HepG2 (cell line): Measurements from ENCODE around the gene BAZ1B. TPM values are rescaled to one million over a fixed set of nuclear protein-coding genes. Genes with fewer than 3 reads are reported as not detected.
A peak's percentile ranks its signal among the peaks of the same experiment; 100 is the strongest.

Source experiments
- ETV6 ChIP-seq: sonication (generic); formaldehyde crosslinking; conservative IDR thresholded peaks from 2 replicates; pipeline ENCODE4 v1.4.0; 2020; ENCODE audit warnings: missing genetic modification reagents
- KDM6A ChIP-seq: IDR thresholded peaks from 2 replicates; pipeline ENCODE4 v1.6.1; 2016; ENCODE audit warnings: low read depth
- NCOR1 ChIP-seq: fragments of 200-600 bp; sonication (generic); IDR thresholded peaks from 2 replicates; pipeline ENCODE4 v1.7.0; 2017; ENCODE audit warnings: antibody characterized with exemption, low read length, borderline replicate concordance
- PHF21A ChIP-seq: sonication (generic); formaldehyde crosslinking; IDR thresholded peaks from 2 replicates; pipeline ENCODE4 v1.5.0; 2020; ENCODE audit warnings: mild to moderate bottlenecking, missing genetic modification reagents
- SRSF1 ChIP-seq: fragments of 200-400 bp; formaldehyde crosslinking; optimal IDR thresholded peaks from 2 replicates; pipeline ENCODE3; 2017; ENCODE audit warnings: mild to moderate bottlenecking, low read depth, low read length, moderate library complexity
- SYNCRIP ChIP-seq: fragments of 200-400 bp; formaldehyde crosslinking; IDR thresholded peaks from 2 replicates; pipeline ENCODE4 v1.6.1; 2018; ENCODE audit warnings: mild to moderate bottlenecking, low read depth, low read length; ENCODE audit not compliant: insufficient read depth
- TGIF2 ChIP-seq: IDR thresholded peaks from 2 replicates; pipeline ENCODE4 v1.6.1; 2016; ENCODE audit warnings: control low read depth, missing compliant biosample characterization
- ZBTB7A ChIP-seq: sonication (generic); formaldehyde crosslinking; IDR thresholded peaks from 2 replicates; pipeline ENCODE4 v1.8.0; 2022; ENCODE audit warnings: mild to moderate bottlenecking, missing genetic modification reagents
- ZFY ChIP-seq: sonication (generic); formaldehyde crosslinking; IDR thresholded peaks from 2 replicates; pipeline ENCODE4 v1.4.0; 2020; ENCODE audit warnings: missing genetic modification reagents
- ZNF230 ChIP-seq: sonication (generic); formaldehyde crosslinking; IDR thresholded peaks from 2 replicates; pipeline ENCODE4 v1.4.0; 2020; ENCODE audit warnings: mild to moderate bottlenecking, missing genetic modification reagents
- ZNF446 ChIP-seq: sonication (generic); formaldehyde crosslinking; IDR thresholded peaks from 2 replicates; pipeline ENCODE4 v1.5.0; 2020; ENCODE audit warnings: mild to moderate bottlenecking, missing genetic modification reagents
- ZNF775 ChIP-seq: sonication (generic); formaldehyde crosslinking; IDR thresholded peaks from 2 replicates; pipeline ENCODE4 v1.4.0; 2020; ENCODE audit warnings: missing genetic modification reagents, mild to moderate bottlenecking, moderate library complexity, borderline replicate concordance
- polyA plus RNA-seq, 8 experiments: library from polyadenylated mRNA; depleted of rRNA in 3 of 8; stranded (reverse) in 7 of 8; unstranded in 1 of 8; fragments of >200 nt; fragmentation: Illumina TruSeq in 4 of 8; extraction: Trizol in 4 of 8; gene quantifications; 2 replicates each; pipeline versions ENCODE4 v1.2.1 to v1.2.3, GENCODE V29; 2011 to 2016; ENCODE audit warnings: low read depth in 4 of 8, missing spikeins in 1 of 8, mixed read lengths in 1 of 8; ENCODE audit not compliant: insufficient read depth in 1 of 8
- total RNA-seq, 5 experiments: library from RNA; depleted of rRNA; stranded (reverse); fragments of >200 nt; fragmentation: Illumina TruSeq; extraction: Trizol; gene quantifications; 2 replicates each; pipeline ENCODE4 v1.2.3, GENCODE V29; 2016; ENCODE audit warnings: low read depth in 1 of 5
- TF ChIP-seq, protein P1 (sequence below): sonication (generic); formaldehyde crosslinking; IDR thresholded peaks from 2 replicates; pipeline ENCODE4 v1.8.1; 2023; ENCODE audit warnings: mild to moderate bottlenecking, missing genetic modification reagents
- TF ChIP-seq, protein P2 (sequence below): sonication (generic); formaldehyde crosslinking; IDR thresholded peaks from 2 replicates; pipeline ENCODE4 v1.5.0; 2020; ENCODE audit warnings: missing genetic modification reagents
- TF ChIP-seq, protein P3 (sequence below): sonication (generic); formaldehyde crosslinking; IDR thresholded peaks from 2 replicates; pipeline ENCODE4 v1.4.0; 2020; ENCODE audit warnings: missing genetic modification reagents
- TF ChIP-seq, protein P4 (sequence below): sonication (generic); formaldehyde crosslinking; IDR thresholded peaks from 2 replicates; pipeline ENCODE4 v1.4.0; 2020; ENCODE audit warnings: mild to moderate bottlenecking, missing genetic modification reagents
- TF ChIP-seq, protein P5 (sequence below): sonication (generic); formaldehyde crosslinking; IDR thresholded peaks from 2 replicates; pipeline ENCODE4 v1.5.1; 2020; ENCODE audit warnings: mild to moderate bottlenecking, missing genetic modification reagents, borderline replicate concordance

The BAZ1B gene
- total and polyA plus RNA-seq, 2 of the 13 experiments (the other 11 are each of a cell fraction or from before 2014, with no cell fraction given), result 18.6 to 69.4 TPM

DNA sequence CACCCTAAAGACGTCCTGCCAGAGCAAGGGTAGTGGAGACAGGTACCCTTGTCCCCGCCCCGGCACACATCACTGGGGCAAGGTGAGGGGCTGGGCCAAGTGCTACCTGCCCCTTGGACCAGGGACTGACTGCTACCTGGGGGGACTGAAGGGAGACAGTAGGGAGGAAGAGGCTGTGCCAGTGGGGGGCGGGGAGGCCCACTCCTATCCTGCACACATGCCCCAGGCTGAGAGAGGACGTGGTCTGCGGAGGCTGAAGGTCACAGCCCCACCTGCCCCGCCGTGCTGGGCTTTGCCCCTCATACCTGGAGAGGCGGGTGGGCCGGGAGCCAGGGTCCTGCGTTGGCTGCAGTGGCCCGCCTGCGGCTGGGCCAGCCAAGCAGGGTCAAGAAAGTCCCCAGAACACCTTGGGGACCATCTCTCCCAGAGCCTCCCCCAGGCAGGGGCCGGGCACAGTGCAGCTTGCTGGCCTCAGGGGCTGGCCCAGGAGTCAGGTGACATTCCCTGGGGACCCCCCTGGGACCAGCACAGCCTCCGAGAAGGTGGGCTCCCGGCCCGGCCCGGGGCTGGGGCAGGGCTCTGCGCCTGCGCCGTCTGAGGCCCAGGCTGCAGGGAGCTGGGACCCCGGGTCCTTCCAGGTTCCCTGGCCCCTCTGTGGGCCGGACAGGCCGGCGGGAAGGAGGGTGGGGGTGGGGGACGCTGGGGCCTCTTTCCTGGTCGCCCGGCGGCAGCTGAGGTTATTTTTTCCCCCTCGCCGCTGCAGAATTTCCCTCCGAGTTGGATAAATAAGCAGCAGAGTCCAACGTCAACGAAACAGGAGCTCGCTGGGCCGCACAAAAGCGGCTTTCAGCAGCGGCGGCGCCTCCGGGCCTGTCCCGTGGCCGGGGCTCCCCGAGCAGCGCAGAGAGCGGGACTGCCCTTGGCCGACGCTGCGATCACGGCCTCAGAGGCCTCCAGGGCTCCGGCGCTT, 98.3 kb downstream of the BAZ1B start (continued):
- TF ChIP-seq, protein P1, sequence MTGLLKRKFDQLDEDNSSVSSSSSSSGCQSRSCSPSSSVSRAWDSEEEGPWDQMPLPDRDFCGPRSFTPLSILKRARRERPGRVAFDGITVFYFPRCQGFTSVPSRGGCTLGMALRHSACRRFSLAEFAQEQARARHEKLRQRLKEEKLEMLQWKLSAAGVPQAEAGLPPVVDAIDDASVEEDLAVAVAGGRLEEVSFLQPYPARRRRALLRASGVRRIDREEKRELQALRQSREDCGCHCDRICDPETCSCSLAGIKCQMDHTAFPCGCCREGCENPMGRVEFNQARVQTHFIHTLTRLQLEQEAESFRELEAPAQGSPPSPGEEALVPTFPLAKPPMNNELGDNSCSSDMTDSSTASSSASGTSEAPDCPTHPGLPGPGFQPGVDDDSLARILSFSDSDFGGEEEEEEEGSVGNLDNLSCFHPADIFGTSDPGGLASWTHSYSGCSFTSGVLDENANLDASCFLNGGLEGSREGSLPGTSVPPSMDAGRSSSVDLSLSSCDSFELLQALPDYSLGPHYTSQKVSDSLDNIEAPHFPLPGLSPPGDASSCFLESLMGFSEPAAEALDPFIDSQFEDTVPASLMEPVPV (CRISPR knock-in tag), result no peak
- TF ChIP-seq ZNF446 (CRISPR knock-in tag) (no peak), KDM6A (CRISPR knock-in tag) (no peak), SRSF1 (no peak), SYNCRIP (no peak), NCOR1 (no peak), PHF21A (CRISPR knock-in tag) (peak; percentile 83; the same call in 1 of the 2 replicates), TGIF2 (CRISPR knock-in tag) (no peak), ZBTB7A (CRISPR knock-in tag) (peak; percentile 53; the same call in 1 of the 2 replicates), ZNF230 (no peak), ZFY (CRISPR knock-in tag) (peak; percentile 87), ETV6 (CRISPR knock-in tag) (no peak), ZNF775 (CRISPR knock-in tag) (no peak)
- TF ChIP-seq, protein P2, sequence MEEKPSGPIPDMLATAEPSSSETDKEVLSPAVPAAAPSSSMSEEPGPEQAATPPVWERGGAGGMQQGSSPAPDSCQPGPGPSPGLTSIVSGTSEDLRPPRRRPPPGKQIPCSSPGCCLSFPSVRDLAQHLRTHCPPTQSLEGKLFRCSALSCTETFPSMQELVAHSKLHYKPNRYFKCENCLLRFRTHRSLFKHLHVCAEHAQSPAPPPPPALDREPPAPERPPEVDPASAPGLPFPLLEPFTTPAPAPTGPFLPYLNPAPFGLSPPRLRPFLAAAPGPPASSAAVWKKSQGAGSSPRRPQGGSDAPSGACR (CRISPR knock-in tag), result no peak
- TF ChIP-seq, protein P3, sequence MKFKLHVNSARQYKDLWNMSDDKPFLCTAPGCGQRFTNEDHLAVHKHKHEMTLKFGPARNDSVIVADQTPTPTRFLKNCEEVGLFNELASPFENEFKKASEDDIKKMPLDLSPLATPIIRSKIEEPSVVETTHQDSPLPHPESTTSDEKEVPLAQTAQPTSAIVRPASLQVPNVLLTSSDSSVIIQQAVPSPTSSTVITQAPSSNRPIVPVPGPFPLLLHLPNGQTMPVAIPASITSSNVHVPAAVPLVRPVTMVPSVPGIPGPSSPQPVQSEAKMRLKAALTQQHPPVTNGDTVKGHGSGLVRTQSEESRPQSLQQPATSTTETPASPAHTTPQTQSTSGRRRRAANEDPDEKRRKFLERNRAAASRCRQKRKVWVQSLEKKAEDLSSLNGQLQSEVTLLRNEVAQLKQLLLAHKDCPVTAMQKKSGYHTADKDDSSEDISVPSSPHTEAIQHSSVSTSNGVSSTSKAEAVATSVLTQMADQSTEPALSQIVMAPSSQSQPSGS (CRISPR knock-in tag), result no peak
- TF ChIP-seq, protein P4, sequence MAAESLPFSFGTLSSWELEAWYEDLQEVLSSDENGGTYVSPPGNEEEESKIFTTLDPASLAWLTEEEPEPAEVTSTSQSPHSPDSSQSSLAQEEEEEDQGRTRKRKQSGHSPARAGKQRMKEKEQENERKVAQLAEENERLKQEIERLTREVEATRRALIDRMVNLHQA (CRISPR knock-in tag), result no peak
- TF ChIP-seq, protein P5, sequence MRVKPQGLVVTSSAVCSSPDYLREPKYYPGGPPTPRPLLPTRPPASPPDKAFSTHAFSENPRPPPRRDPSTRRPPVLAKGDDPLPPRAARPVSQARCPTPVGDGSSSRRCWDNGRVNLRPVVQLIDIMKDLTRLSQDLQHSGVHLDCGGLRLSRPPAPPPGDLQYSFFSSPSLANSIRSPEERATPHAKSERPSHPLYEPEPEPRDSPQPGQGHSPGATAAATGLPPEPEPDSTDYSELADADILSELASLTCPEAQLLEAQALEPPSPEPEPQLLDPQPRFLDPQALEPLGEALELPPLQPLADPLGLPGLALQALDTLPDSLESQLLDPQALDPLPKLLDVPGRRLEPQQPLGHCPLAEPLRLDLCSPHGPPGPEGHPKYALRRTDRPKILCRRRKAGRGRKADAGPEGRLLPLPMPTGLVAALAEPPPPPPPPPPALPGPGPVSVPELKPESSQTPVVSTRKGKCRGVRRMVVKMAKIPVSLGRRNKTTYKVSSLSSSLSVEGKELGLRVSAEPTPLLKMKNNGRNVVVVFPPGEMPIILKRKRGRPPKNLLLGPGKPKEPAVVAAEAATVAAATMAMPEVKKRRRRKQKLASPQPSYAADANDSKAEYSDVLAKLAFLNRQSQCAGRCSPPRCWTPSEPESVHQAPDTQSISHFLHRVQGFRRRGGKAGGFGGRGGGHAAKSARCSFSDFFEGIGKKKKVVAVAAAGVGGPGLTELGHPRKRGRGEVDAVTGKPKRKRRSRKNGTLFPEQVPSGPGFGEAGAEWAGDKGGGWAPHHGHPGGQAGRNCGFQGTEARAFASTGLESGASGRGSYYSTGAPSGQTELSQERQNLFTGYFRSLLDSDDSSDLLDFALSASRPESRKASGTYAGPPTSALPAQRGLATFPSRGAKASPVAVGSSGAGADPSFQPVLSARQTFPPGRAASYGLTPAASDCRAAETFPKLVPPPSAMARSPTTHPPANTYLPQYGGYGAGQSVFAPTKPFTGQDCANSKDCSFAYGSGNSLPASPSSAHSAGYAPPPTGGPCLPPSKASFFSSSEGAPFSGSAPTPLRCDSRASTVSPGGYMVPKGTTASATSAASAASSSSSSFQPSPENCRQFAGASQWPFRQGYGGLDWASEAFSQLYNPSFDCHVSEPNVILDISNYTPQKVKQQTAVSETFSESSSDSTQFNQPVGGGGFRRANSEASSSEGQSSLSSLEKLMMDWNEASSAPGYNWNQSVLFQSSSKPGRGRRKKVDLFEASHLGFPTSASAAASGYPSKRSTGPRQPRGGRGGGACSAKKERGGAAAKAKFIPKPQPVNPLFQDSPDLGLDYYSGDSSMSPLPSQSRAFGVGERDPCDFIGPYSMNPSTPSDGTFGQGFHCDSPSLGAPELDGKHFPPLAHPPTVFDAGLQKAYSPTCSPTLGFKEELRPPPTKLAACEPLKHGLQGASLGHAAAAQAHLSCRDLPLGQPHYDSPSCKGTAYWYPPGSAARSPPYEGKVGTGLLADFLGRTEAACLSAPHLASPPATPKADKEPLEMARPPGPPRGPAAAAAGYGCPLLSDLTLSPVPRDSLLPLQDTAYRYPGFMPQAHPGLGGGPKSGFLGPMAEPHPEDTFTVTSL, result no peak
